ENCODE data around the gene WDTC1. TPM values are rescaled to one million over a fixed set of nuclear protein-coding genes. Genes with fewer than 3 reads are reported as not detected.

Gene WDTC1
- total and polyA plus RNA-seq, 9 of the 15 experiments (the other 6 are each of a cell fraction or from before 2014, with no cell fraction given) = 0.18 to 32.3 (median 8.8) TPM

- peak; percentile 78; the same call in 1 of the 2 replicates for TF ChIP-seq THRB (CRISPR knock-in tag; conservative IDR thresholded peaks at IDR 0.05)
- no peak for TF ChIP-seq NBN (IDR thresholded peaks at IDR 0.05; ENCODE audit: low read depth)
- TF ChIP-seq ETV1 (tag; conservative IDR thresholded peaks at IDR 0.05; ENCODE audit: low read depth) = no peak
- peak; percentile 35; the same call in 1 of the 2 replicates for TF ChIP-seq POLR2G (IDR thresholded peaks at IDR 0.05; ENCODE audit: low read depth, low read length)
- TF ChIP-seq SPI1 (IDR thresholded peaks at IDR 0.05; ENCODE audit: borderline replicate concordance, low read depth, low read length) = peak; percentile 33; the same call in 1 of the 2 replicates
- no peak for TF ChIP-seq KAT2B (IDR thresholded peaks at IDR 0.05; ENCODE audit: low read depth, low read length)
- no peak for TF ChIP-seq ARHGAP35 (IDR thresholded peaks at IDR 0.05; ENCODE audit: partially characterized antibody)
- TF ChIP-seq RFX1 (IDR thresholded peaks at IDR 0.05) = no peak
- TF ChIP-seq ZBTB1 (CRISPR knock-in tag; IDR thresholded peaks at IDR 0.05; ENCODE audit: borderline replicate concordance, low read depth) = peak; percentile 74; the same call in 1 of the 2 replicates
- TF ChIP-seq RB1 (IDR thresholded peaks at IDR 0.05; ENCODE audit: low read depth) = no peak
- TF ChIP-seq NONO (IDR thresholded peaks at IDR 0.05; ENCODE audit: low read depth in 2 of 2, low read length in 1 of 2) = 0 out of 4 replicates have a peak, but pooled peaks of 1 of the 2 experiments have one; percentile 7
- TF ChIP-seq ZNF12 (CRISPR knock-in tag; IDR thresholded peaks at IDR 0.05) = peak; percentile 67; the same call in 1 of the 2 replicates
- peak; percentile 19 for TF ChIP-seq PHF20 (IDR thresholded peaks at IDR 0.05; ENCODE audit: partially characterized antibody)
- TF ChIP-seq ZFP91 (CRISPR knock-in tag; IDR thresholded peaks at IDR 0.05) = peak; percentile 79
- TF ChIP-seq CTBP1 (IDR thresholded peaks at IDR 0.05; ENCODE audit: borderline replicate concordance) = peak; percentile 34; the same call in 1 of the 2 replicates
- no peak for TF ChIP-seq STAT5B (CRISPR knock-in tag; IDR thresholded peaks at IDR 0.05)
- TF ChIP-seq ZNF764 (CRISPR knock-in tag; IDR thresholded peaks at IDR 0.05; ENCODE audit: low read depth) = no peak
- peak; percentile 25 for TF ChIP-seq KDM5B (IDR thresholded peaks at IDR 0.05; ENCODE audit: insufficient replicate concordance, low read depth, low read length)
- TF ChIP-seq AFF4 (CRISPR knock-in tag; IDR thresholded peaks at IDR 0.05) = no peak
Measured at GRCh38 chr1:27342778-27343638, 108.6 kb downstream of the WDTC1 start (continued).

Data from K562 (cell line).